HG03457 (cell line): Measurements from ENCODE around the gene TPM2.
"Not testable (repeated sequence)": the region's sequence is repeated elsewhere in the genome, so short reads cannot be mapped to it uniquely, and the experiment has no call there.

Experiments
- ATAC-seq: cut with Tn5 transposase; IDR thresholded peaks from one replicate; pipeline ENCODE4 v1.9.1; 2021; ENCODE audit warnings: moderate number of reproducible peaks; ENCODE audit not compliant: unreplicated experiment

The TPM2 gene

GRCh38 chr9:35657546-35658136, 32.1 kb downstream of the TPM2 start, which contains the start of gene RMRP:
Gene RMRP, minus strand, starts transcription at chr9:35658019.
- ATAC-seq, result peak; percentile 77

GRCh38 chr9:35656831-35657545, 32.7 kb downstream of the TPM2 start:
- ATAC-seq, result no peak

- ATAC-seq, result no peak
Measured at GRCh38 chr9:35656348-35656747, 33.4 kb downstream of the TPM2 start.

- no peak for ATAC-seq
Measured at GRCh38 chr9:35653611-35654010, 36.1 kb downstream of the TPM2 start.

GRCh38 chr9:35652829-35653209, 36.9 kb downstream of the TPM2 start:
- no peak for ATAC-seq

GRCh38 chr9:35651956-35652828, 37.5 kb downstream of the TPM2 start:
- no peak for ATAC-seq

GRCh38 chr9:35650341-35651158, 39.2 kb downstream of the TPM2 start, which contains the start of gene SIT1:
Gene SIT1, minus strand, starts transcription at chr9:35650931. Its CDS starts 78 bp downstream, at chr9:35650853.
- ATAC-seq, result no peak

GRCh38 chr9:35649431-35650340, 40.0 kb downstream of the TPM2 start:
- ATAC-seq, result no peak

- peak; percentile 69 for ATAC-seq
Measured at GRCh38 chr9:35646533-35647265, 43.0 kb downstream of the TPM2 start.

- no peak for ATAC-seq
Measured at GRCh38 chr9:35646153-35646532, 43.6 kb downstream of the TPM2 start.

- not testable (repeated sequence) for ATAC-seq
Measured at GRCh38 chr9:35645736-35646135, 44.0 kb downstream of the TPM2 start.

GRCh38 chr9:35643046-35643445, 46.7 kb downstream of the TPM2 start:
- no peak for ATAC-seq

- ATAC-seq, result not testable (repeated sequence)
Measured at GRCh38 chr9:35641478-35641877, 48.2 kb downstream of the TPM2 start.

GRCh38 chr9:35640431-35640830, 49.3 kb downstream of the TPM2 start:
- ATAC-seq, result not testable (repeated sequence)

GRCh38 chr9:35639631-35640030, 50.1 kb downstream of the TPM2 start:
- ATAC-seq, result no peak

GRCh38 chr9:35639225-35639624, 50.5 kb downstream of the TPM2 start:
- not testable (repeated sequence) for ATAC-seq

GRCh38 chr9:35638751-35639150, 51.0 kb downstream of the TPM2 start:
- not testable (repeated sequence) for ATAC-seq

- not testable (repeated sequence) for ATAC-seq
Measured at GRCh38 chr9:35637427-35637955, 52.2 kb downstream of the TPM2 start.

GRCh38 chr9:35636877-35637246, 52.9 kb downstream of the TPM2 start:
- ATAC-seq, result not testable (repeated sequence)
